Lower lobe of right lung (tissue), 2 donors: ENCODE measurements around the gene THEMIS2. TPM values are rescaled to one million over a fixed set of nuclear protein-coding genes. Genes with fewer than 3 reads are reported as not detected.

Source experiments
- ATAC-seq, 2 donors: fragments of 200-7000 bp; cut with Tn5 transposase; one replicate each; pipeline ENCODE4 v1.9.1; 2020 to 2022; ENCODE audit warnings: mild to moderate bottlenecking in 2 of 2, moderate library complexity in 2 of 2
- DNase-seq: peaks from one replicate; pipeline ENCODE4 v3.0.0-alpha.2; 2020
- H3K27ac ChIP-seq: fragments of 200-600 bp; one replicate; pipeline ENCODE4 v1.8.0; 2022
- H3K27me3 ChIP-seq: fragments of 200-600 bp; one replicate; pipeline ENCODE4 v1.8.0; 2022; ENCODE audit warnings: low read depth
- H3K36me3 ChIP-seq: fragments of 200-600 bp; one replicate; pipeline ENCODE4 v1.8.0; 2022; ENCODE audit warnings: mild to moderate bottlenecking
- H3K4me1 ChIP-seq: fragments of 200-600 bp; one replicate; pipeline ENCODE4 v1.8.0; 2022
- H3K4me3 ChIP-seq: fragments of 200-600 bp; one replicate; pipeline ENCODE4 v1.8.0; 2022; ENCODE audit warnings: mild to moderate bottlenecking
- H3K9me3 ChIP-seq: fragments of 200-600 bp; one replicate; pipeline ENCODE4 v1.8.0; 2022
- CTCF ChIP-seq: fragments of 200-600 bp; IDR thresholded peaks from one replicate; pipeline ENCODE4 v1.8.0; 2022; ENCODE audit warnings: antibody characterized with exemption, mild to moderate bottlenecking
- intact Hi-C: fragments of 100-400 bp; cut with DNase I; formaldehyde crosslinking; loops from one replicate; pipeline ENCODE4 v1.11.0; 2022
- total RNA-seq: library from RNA; stranded (reverse); fragmentation: NEBNext Ultra II Directional; extraction: Animal tissue kit (Norgen Biotek cat#: 25700); gene quantifications from one replicate; pipeline ENCODE4 v1.2.1, GENCODE V29; 2021
- donor health status: DM: no; HTN: yes; CAD: no; lungs with severe emphysema.

The THEMIS2 gene
- total RNA-seq, 1 donor from 2014 or later: 161 TPM

- DNase-seq (no peak), ATAC-seq (no peak)
- Histone ChIP-seq H3K4me3 (no peak overlapping the region), H3K36me3 (peaks cover 81% of the 10 kb centered on the region), H3K9me3 (no peaks in the 10 kb centered on the region), H3K4me1 (peaks cover 51% of the 10 kb centered on the region), H3K27ac (no peak overlapping the region), H3K27me3 (no peaks in the 10 kb centered on the region)
- no peak for TF ChIP-seq CTCF
- intact Hi-C loops: no loop called here
Measured at GRCh38 chr1:27889506-27889905, 17.2 kb downstream of the THEMIS2 start.

GRCh38 chr1:27891196-27891889 lies 19.0 kb downstream of the THEMIS2 start:
- peaks cover 93% of the 10 kb centered on the region for H3K36me3 ChIP-seq
- TF ChIP-seq CTCF: peak; percentile 27
- no peak overlapping the region for H3K4me3 ChIP-seq
- peak overlapping the region; percentile 42 for H3K27ac ChIP-seq
- intact Hi-C loops: no loop called here
- H3K27me3 ChIP-seq: no peaks in the 10 kb centered on the region
- peak; percentile 62 to 73 for ATAC-seq
- no peak for DNase-seq
- peaks cover 36% of the 10 kb centered on the region for H3K4me1 ChIP-seq
- H3K9me3 ChIP-seq: no peaks in the 10 kb centered on the region

GRCh38 chr1:27894521-27894920 lies 22.2 kb downstream of the THEMIS2 start:
- H3K4me3 ChIP-seq: no peak overlapping the region
- H3K9me3 ChIP-seq: no peaks in the 10 kb centered on the region
- DNase-seq: no peak
- no peak for ATAC-seq
- H3K4me1 ChIP-seq: peaks cover 18% of the 10 kb centered on the region
- no peak for TF ChIP-seq CTCF
- intact Hi-C loops: no loop called here
- no peak overlapping the region for H3K27ac ChIP-seq
- H3K27me3 ChIP-seq: no peaks in the 10 kb centered on the region
- peaks cover 91% of the 10 kb centered on the region for H3K36me3 ChIP-seq

GRCh38 chr1:27906759-27907158 lies 34.4 kb downstream of the THEMIS2 start:
- no peak for ATAC-seq
- intact Hi-C loops: no loop called here
- H3K27me3 ChIP-seq: no peaks in the 10 kb centered on the region
- no peak overlapping the region for H3K4me3 ChIP-seq
- no peaks in the 10 kb centered on the region for H3K9me3 ChIP-seq
- H3K27ac ChIP-seq: no peak overlapping the region
- peaks cover 3% of the 10 kb centered on the region for H3K4me1 ChIP-seq
- no peak for TF ChIP-seq CTCF
- no peak for DNase-seq
- peaks cover 99% of the 10 kb centered on the region for H3K36me3 ChIP-seq

- intact Hi-C loops: no loop called here
- no peaks in the 10 kb centered on the region for H3K27me3 ChIP-seq
- DNase-seq: no peak
- H3K4me3 ChIP-seq: no peak overlapping the region
- TF ChIP-seq CTCF: no peak
- no peak overlapping the region for H3K27ac ChIP-seq
- peaks cover 6% of the 10 kb centered on the region for H3K4me1 ChIP-seq
- peaks cover 4% of the 10 kb centered on the region for H3K9me3 ChIP-seq
- peaks cover 53% of the 10 kb centered on the region for H3K36me3 ChIP-seq
- no peak for ATAC-seq
Measured at GRCh38 chr1:27912429-27912828, 40.1 kb downstream of the THEMIS2 start.
